Mesodermal cell (in vitro differentiated cells): ENCODE data around the gene DENND2A.
"Not testable (repeated sequence)": the region's sequence is repeated elsewhere in the genome, so short reads cannot be mapped to it uniquely, and the experiment has no call there.

Source experiments
- H3K27ac ChIP-seq: 2 replicates; pipeline ENCODE4 v1.7.0; 2013; ENCODE audit warnings: mild to moderate bottlenecking, low read depth, low read length, moderate library complexity; ENCODE audit not compliant: severe bottlenecking
- H3K36me3 ChIP-seq: 2 replicates; pipeline ENCODE4 v1.7.1; 2013; ENCODE audit warnings: mild to moderate bottlenecking, low read length, moderate library complexity; ENCODE audit not compliant: control insufficient read depth, insufficient read depth
- H3K4me1 ChIP-seq: one replicate; pipeline ENCODE4 v1.7.1; 2013; ENCODE audit warnings: mild to moderate bottlenecking, low read length; ENCODE audit not compliant: insufficient read depth, control insufficient read depth, poor library complexity, severe bottlenecking
- H3K4me3 ChIP-seq: 2 replicates; pipeline ENCODE4 v1.7.0; 2013; ENCODE audit warnings: low read length, control low read depth, mild to moderate bottlenecking; ENCODE audit not compliant: insufficient read depth, poor library complexity, severe bottlenecking; ENCODE audit errors: extremely low read depth
- H3K9me3 ChIP-seq: 2 replicates; pipeline ENCODE4 v1.7.1; 2013; ENCODE audit warnings: mild to moderate bottlenecking, low read length, moderate library complexity; ENCODE audit not compliant: control insufficient read depth
- WGBS, 2 experiments: methylation state at CpG; one replicate each; pipeline ENCODE4 v1.1.5; 2013; ENCODE audit warnings: missing lambda C conversion rate in 2 of 2; ENCODE audit not compliant: insufficient coverage in 2 of 2; 5-methylcytosine and 5-hydroxymethylcytosine counted together

Gene DENND2A

DNA sequence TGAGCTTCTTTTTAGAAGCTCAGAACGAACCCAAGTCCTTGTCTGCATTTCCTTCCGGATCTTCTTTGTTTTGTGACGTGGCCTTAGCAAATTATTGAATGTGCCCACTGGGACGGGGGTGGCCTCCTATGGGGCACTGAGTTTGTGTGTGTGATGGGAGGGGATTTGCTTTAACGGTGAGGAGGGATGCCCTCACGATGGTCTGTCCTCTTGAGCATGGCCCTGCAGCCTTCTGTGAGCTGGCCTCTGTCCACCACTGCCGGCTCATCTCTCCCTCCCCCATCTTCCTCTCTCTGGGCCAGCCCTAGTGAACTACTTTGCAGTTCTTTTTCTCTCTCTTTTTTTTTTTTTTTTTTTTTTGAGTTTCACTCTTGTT lies 98.4 kb downstream of the DENND2A start:
- peaks cover 58% of the 10 kb centered on the region for H3K36me3 ChIP-seq
- H3K9me3 ChIP-seq, result no peaks in the 10 kb centered on the region
- peak overlapping the region; percentile 94 for H3K27ac ChIP-seq
- peaks cover 27% of the 10 kb centered on the region for H3K4me1 ChIP-seq
- peak overlapping the region; percentile 9 for H3K4me3 ChIP-seq
- WGBS, 2 experiments, result 29 to 63% methylated on average over 4 of the region's 7 CpGs

DNA sequence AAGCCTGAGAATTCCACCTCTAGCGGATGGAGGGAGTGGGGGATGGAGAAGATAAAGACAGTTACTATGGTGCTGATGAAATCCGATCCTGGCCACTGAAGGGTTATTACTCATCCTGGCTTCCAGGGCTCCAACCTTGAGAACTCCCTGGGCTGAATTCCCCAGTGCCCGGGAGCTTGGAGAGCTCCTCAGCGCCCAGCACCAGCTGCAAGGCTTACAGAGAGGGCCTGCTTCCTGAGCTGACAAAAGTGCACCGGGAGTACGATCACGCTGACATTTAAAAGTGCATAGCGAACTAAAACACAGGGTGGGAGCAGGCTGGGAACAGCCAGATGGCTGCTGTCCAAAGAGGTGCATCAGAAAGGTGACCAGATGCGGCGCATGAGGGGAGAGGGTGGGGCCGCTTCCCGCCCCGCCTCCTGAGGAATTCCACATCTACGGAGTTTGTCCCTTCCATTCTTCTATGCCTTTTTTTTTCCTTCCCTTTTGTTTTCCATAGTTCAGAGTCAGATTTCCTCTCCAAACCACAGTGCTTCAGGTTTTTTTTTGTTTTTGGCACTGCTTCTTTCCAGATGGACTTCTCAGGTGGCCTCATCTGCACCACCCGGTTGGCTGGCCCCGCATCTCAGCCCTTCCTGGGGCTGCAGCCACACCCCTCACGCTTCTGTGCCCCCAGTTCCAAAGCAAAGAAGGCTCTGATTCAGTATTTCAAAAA lies 98.9 kb downstream of the DENND2A start:
- WGBS, 2 experiments, result 4 to 12% methylated on average over 10 to 16 of the region's 17 CpGs
- Histone ChIP-seq H3K4me3 (peak overlapping the region; percentile 9), H3K9me3 (no peaks in the 10 kb centered on the region), H3K4me1 (peaks cover 27% of the 10 kb centered on the region), H3K27ac (peak overlapping the region; percentile 94), H3K36me3 (peaks cover 53% of the 10 kb centered on the region)

DNA sequence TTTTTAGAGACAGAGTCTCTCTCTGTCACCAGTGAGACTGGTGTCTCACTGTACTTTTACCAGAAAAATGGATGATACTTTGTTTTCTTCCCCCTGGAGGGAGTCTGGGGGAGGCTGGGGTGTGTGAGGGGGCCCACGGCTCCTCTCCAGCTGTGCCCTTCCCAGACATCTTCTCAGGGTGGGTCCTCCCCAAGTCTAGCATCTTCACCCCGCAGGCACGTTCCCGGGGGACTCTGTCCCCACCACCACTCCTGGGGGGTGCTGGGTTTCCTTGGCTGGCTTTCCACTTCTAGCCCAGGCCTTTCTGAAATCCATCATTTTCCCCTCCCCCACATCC lies 99.5 kb downstream of the DENND2A start:
- H3K27ac ChIP-seq, result peak overlapping the region; percentile 94
- no peaks in the 10 kb centered on the region for H3K9me3 ChIP-seq
- H3K4me1 ChIP-seq, result peaks cover 27% of the 10 kb centered on the region
- H3K4me3 ChIP-seq, result no peak overlapping the region
- H3K36me3 ChIP-seq, result peaks cover 52% of the 10 kb centered on the region
- WGBS, 2 experiments, result 22% methylated on average over 3 of the region's 4 CpGs; no CpG with 5 or more reads in 1 of the 2 experiments

DNA sequence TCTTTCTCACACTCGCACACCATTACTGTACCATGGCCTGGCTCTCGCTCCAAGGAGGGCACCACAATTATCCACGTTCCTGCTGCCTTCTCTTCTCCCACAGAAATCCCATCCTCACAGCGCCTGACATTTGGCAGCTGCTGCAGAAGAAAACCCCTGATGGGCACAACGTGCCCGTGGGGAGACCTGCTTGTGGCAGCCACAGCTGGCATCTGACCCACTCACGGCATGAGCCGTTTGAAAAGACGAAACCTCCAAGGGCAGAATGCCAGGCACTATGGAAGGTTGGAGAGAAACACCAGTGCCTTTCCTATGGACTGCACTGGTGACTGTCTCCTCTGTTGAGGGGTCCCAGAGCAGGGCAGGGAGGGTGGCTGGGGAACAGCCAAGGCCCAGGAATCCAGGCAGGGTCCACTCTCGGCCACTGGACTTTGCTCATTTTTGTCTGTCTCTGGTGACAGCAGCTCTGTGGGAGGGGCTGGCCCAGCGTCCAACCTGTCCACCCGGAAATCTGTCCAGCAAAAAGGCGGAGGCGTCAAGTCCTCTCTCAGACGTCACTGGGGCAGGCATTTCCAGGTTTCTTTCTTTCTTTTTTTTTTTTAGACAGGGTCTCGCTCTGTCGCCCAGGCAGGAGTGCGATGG lies 100.4 kb downstream of the DENND2A start:
- Histone ChIP-seq H3K4me3 (no peak overlapping the region), H3K36me3 (peaks cover 51% of the 10 kb centered on the region), H3K27ac (no peak overlapping the region), H3K4me1 (peaks cover 27% of the 10 kb centered on the region), H3K9me3 (no peaks in the 10 kb centered on the region)
- 92% methylated on average over 17 to 18 of the region's 18 CpGs for WGBS, 2 experiments

DNA sequence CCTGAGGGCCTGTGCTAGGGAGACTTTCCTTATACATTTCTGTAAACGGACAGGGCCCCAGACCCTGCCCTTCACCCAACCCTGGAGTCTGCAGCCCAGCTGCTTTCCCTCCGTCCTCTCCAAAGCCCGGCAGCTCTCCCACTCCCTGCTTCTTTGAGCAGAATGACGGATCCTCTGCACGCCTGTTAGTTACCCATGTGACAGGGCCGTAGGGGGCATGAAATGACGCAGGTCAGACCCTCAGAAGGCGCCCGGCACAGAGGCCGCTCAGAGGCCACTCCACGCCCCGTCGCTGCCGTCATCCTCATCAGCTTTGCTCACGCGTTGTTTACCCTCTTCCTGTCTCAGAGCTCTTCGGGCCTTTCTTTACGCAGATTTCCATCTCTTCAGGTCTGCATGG lies 101.2 kb downstream of the DENND2A start:
- Histone ChIP-seq H3K4me1 (peaks cover 27% of the 10 kb centered on the region), H3K9me3 (no peaks in the 10 kb centered on the region), H3K36me3 (peaks cover 48% of the 10 kb centered on the region), H3K4me3 (no peak overlapping the region), H3K27ac (peak overlapping the region; percentile 59)
- WGBS, 2 experiments, result 87 to 89% methylated on average over 18 of the region's 18 CpGs

DNA sequence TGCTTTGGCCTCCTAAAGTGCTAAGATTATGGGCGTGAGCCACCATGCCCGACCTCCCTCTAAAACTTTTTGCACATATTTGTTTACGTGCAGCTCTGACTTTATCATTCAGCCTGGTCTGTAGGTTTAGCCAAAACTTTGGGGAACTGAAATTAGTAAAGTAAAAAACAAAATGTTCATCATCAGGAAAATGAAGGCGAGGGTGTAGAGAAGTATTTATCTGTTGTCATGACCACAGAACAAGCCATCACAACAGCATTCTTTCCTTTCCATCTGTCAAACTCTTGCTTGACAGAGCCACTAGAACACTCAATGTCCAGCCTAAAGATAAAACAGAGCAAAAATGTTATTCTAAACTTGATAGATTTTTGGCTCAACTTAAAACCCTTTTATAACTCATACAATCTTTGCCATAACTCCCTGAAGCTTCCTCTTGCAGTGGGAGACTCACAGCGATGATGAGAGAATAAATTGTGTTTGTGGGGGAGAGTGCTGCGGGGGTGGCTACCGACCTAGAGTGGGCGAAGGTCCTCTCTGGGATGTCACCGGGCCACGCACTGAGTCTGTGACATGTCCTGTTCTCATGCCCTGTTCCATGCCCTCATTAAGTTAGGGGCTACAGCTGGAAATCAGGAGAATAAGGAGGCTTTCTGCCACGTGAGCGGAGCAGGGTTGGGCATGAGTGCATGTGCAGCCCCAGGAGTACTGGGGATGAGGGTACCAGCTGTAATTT lies 102.7 kb downstream of the DENND2A start:
- Histone ChIP-seq H3K4me1 (peaks cover 25% of the 10 kb centered on the region), H3K27ac (no peak overlapping the region), H3K4me3 (no peak overlapping the region), H3K9me3 (no peaks in the 10 kb centered on the region), H3K36me3 (peaks cover 45% of the 10 kb centered on the region)
- 95% methylated on average over 6 to 8 of the region's 12 CpGs for WGBS, 2 experiments

DNA sequence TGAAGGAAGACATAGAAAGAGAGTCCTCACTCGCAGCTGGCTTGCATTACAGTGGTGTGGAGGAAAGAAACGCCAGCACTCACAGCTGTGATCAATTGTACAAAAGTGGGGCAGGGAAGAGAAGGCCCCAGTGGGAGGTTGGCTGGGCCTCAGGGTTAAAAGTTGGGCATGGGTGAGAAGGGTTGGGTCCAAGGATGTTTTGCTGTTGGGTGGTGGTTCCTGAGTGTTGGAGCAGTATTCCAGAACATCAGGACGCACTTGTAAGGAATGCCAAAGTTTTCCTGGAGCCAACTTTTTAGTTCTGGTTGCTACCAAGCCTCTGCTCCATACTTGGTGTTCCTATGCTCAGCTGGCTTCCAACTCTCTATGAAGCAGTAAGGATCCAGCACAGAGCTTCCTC lies 105.9 kb downstream of the DENND2A start:
- H3K4me1 ChIP-seq, result no peaks in the 10 kb centered on the region
- H3K27ac ChIP-seq, result no peak overlapping the region
- H3K9me3 ChIP-seq, result no peaks in the 10 kb centered on the region
- H3K36me3 ChIP-seq, result peaks cover 36% of the 10 kb centered on the region
- no peak overlapping the region for H3K4me3 ChIP-seq
- 91 to 92% methylated on average over 3 of the region's 3 CpGs for WGBS, 2 experiments

DNA sequence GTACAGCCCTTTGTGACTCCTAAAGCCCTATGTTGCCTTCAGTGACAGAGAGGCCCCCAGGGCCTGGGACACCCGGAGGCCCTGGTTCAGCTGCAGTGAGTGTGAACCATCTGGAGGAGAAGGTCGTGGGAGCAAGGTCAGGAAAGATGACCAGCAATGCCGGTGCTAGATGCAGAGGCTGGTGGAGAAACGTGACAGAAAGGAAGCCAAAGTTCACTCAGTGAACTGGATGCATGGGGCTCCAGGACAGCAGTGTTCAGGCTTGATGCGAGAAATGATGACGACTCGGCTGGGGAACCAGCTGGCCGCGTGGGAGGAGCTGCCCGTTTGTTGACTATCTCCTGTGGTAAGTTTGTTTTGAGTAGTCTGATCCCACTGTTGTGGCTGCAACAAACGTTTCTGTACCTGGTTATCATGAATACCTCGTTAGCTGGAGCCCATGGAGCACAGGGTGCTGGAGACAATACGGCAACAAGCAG lies 107.2 kb downstream of the DENND2A start:
- peaks cover 28% of the 10 kb centered on the region for H3K36me3 ChIP-seq
- no peaks in the 10 kb centered on the region for H3K4me1 ChIP-seq
- H3K27ac ChIP-seq, result no peak overlapping the region
- H3K4me3 ChIP-seq, result no peak overlapping the region
- 88 to 89% methylated on average over 13 of the region's 13 CpGs for WGBS, 2 experiments
- no peaks in the 10 kb centered on the region for H3K9me3 ChIP-seq

DNA sequence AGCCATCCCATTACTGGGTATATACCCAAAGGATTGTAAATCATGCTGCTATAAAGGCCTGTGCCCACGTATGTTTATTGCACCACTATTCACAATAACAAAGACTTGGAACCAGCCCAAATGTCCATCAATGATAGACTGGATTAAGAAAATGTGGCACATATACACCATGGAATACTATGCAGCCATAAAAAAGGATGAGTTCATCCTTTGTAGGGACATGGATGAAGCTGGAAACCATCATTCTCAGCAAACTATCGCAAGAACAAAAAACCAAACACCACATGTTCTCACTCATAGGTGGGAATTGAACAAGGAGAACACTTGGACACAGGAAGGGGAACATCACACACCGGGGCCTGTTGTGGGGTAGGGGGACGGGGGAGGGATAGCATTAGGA lies 111.2 kb downstream of the DENND2A start:
- H3K9me3 ChIP-seq, H3K27ac ChIP-seq, H3K36me3 ChIP-seq, H3K4me1 ChIP-seq, H3K4me3 ChIP-seq: not testable (repeated sequence)
- WGBS, 2 experiments, result no CpG with 5 or more reads among the region's 4 CpGs

DNA sequence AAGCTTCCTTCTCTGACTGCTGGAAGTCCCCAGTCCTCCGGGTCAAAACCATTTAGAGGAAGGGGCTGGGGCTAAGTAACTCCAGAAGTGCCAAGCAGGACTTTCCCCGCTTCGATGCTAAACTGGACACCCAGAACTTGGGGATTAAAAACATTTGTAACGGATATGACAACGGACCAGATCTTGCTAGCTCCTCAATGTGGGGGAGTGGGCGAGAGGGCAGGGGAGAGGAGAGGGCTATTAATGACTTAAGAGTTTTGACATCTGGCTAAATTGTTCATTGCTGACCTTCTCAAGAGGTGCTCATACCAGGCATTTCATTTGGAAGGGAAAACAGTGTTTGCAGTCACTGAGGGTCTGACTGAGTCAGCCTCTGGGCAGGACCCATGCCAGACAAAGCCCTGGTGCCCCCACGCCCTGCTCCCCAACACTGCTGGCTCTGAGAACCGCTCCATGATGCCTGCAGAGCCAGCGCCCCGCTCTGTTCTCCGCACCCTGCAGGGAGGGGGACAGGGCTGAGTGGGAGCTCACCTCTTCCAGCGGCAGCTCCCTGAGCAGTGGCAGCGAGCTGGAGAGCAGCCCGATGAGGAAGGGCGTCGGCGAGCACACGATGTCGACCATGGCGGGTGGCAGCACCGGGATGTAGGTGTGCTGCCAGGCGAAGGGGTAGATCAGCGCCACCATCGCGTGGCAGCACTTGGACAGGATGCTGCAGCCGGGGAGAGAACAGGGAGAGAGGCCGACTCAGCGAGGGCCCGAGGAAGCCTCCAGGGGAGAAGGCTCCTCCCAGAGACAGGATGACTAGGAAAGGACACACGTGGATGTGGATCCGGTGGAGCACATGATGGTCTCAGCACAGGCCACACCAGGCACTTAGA lies 113.6 kb downstream of the DENND2A start:
- Histone ChIP-seq H3K4me3 (no peak overlapping the region), H3K4me1 (peaks cover 8% of the 10 kb centered on the region), H3K9me3 (no peaks in the 10 kb centered on the region), H3K27ac (no peak overlapping the region), H3K36me3 (peaks cover 7% of the 10 kb centered on the region)
- WGBS, 2 experiments, result 91 to 93% methylated on average over 25 to 26 of the region's 31 CpGs
